HCT116 (cell line): ENCODE measurements around the gene TRRAP. TPM values are rescaled to one million over a fixed set of nuclear protein-coding genes. Genes with fewer than 3 reads are reported as not detected.

Experiments used
- ATAC-seq: fragments of 200-7000 bp; cut with Tn5 transposase; 2 replicates; pipeline ENCODE4 v1.9.1; 2020; ENCODE audit warnings: mild to moderate bottlenecking, moderate library complexity
- BruUV-seq: library from RNA; stranded (reverse); fragments of 400-500 nt; replicated peaks from 2 replicates; lab custom pipeline; 2021; lab: Mats Ljungman, UMichigan
- CTCF ChIA-PET: fragments of 300-600 bp; sonication (Branson Sonifier 250); formaldehyde crosslinking; loops from one replicate; lab custom pipeline; 2021; ENCODE audit warnings: antibody characterized with exemption; lab: Charles Lee
- POLR2A ChIA-PET: fragments of 300-600, 350-600 bp; sonication (Branson Sonifier 250); formaldehyde crosslinking; loops from one replicate; lab custom pipeline; 2021; ENCODE audit warnings: antibody characterized with exemption; lab: Charles Lee
- RAD21 ChIA-PET, 2 experiments: fragments of 300-600 bp; sonication (Branson Sonifier 250); formaldehyde crosslinking; loops; one replicate each; lab custom pipeline; 2023; ENCODE audit warnings: low total read pairs in 2 of 2; ENCODE audit not compliant: uncharacterized antibody in 2 of 2, unreplicated experiment in 2 of 2, low non-redundant PET in 1 of 2; lab: Charles Lee
- DNase-seq: peaks from one replicate; pipeline ENCODE4 v3.0.0-alpha.2; 2010; ENCODE audit warnings: low read depth, low spot score
- H2AFZ ChIP-seq: fragments of 200-600 bp; shearing (Covaris generic), sonication (generic); 2 replicates; pipeline ENCODE4 v1.6.1; 2017; ENCODE audit warnings: low read depth, mixed run types, mixed read lengths, antibody characterized with exemption, low read length; ENCODE audit not compliant: poor library complexity, severe bottlenecking
- H3K27ac ChIP-seq: 2 replicates; pipeline ENCODE4 v1.5.1; 2012; ENCODE audit warnings: low read depth, low read length
- H3K27me3 ChIP-seq: fragments of 200-600 bp; sonication (generic); 2 replicates; pipeline ENCODE4 v1.6.1; 2016; ENCODE audit warnings: mixed run types, low read length, mixed read lengths; ENCODE audit not compliant: insufficient read depth
- H3K36me3 ChIP-seq, 2 experiments: fragments of 200-500 bp in 1 of 2; fragments of 200-600 bp in 1 of 2; sonication (Bioruptor generic) in 1 of 2; sonication (generic) in 1 of 2; 2 replicates each; pipeline versions ENCODE4 v1.5.1 to v1.6.1; 2014 to 2016; ENCODE audit warnings: low read length in 2 of 2, inconsistent platforms in 1 of 2, mixed read lengths in 1 of 2, mixed run types in 1 of 2; ENCODE audit not compliant: insufficient read depth in 2 of 2, control insufficient read depth in 1 of 2
- H3K4me1 ChIP-seq, 2 experiments: fragments of 200-600 bp in 1 of 2; sonication (generic) in 1 of 2; 2 replicates each; pipeline versions ENCODE4 v1.5.1 to v1.6.1; 2012 to 2017; ENCODE audit warnings: low read length in 2 of 2, inconsistent platforms in 1 of 2, mild to moderate bottlenecking in 1 of 2, mixed read lengths in 1 of 2, mixed run types in 1 of 2, moderate library complexity in 1 of 2; ENCODE audit not compliant: insufficient read depth in 2 of 2, control insufficient read depth in 1 of 2
- H3K4me2 ChIP-seq: fragments of 200-600 bp; sonication (generic); 2 replicates; pipeline ENCODE4 v1.6.1; 2017; ENCODE audit warnings: mixed run types, low read length, mixed read lengths
- H3K4me3 ChIP-seq, 2 experiments: fragments of 200-600 bp in 1 of 2; sonication (generic) in 1 of 2; replicated peaks in 1 of 2; 2 replicates each; pipeline ENCODE4 v1.5.1; 2011 to 2016; ENCODE audit warnings: low read length in 2 of 2, control low read depth in 1 of 2, low read depth in 1 of 2, mild to moderate bottlenecking in 1 of 2, mixed read lengths in 1 of 2, mixed run types in 1 of 2
- H3K79me2 ChIP-seq: fragments of 200-600 bp; sonication (generic); 2 replicates; pipeline ENCODE4 v1.6.1; 2017; ENCODE audit warnings: mild to moderate bottlenecking, mixed run types, low read length, moderate library complexity, mixed read lengths; ENCODE audit not compliant: insufficient read depth
- H3K9ac ChIP-seq: fragments of 200-600 bp; sonication (generic); 2 replicates; pipeline ENCODE4 v1.6.1; 2016; ENCODE audit warnings: low read length, mixed read lengths
- H3K9me2 ChIP-seq: fragments of 200-600 bp; sonication (generic), shearing (Covaris generic); 2 replicates; pipeline ENCODE4 v1.6.1; 2017; ENCODE audit warnings: mixed run types, mild to moderate bottlenecking, moderate library complexity; ENCODE audit not compliant: insufficient read depth
- H3K9me3 ChIP-seq, 2 experiments: fragments of 200-500 bp in 1 of 2; fragments of 200-600 bp in 1 of 2; sonication (Bioruptor generic) in 1 of 2; sonication (generic) in 1 of 2; 2 replicates each; pipeline ENCODE4 v1.6.1; 2014 to 2017; ENCODE audit warnings: low read length in 2 of 2, mixed read lengths in 2 of 2, inconsistent platforms in 1 of 2, low read depth in 1 of 2, mild to moderate bottlenecking in 1 of 2, mixed run types in 1 of 2, moderate library complexity in 1 of 2; ENCODE audit not compliant: control insufficient read depth in 1 of 2, insufficient read depth in 1 of 2
- H4K20me1 ChIP-seq: fragments of 200-600 bp; sonication (generic), shearing (Covaris generic); 2 replicates; pipeline ENCODE4 v1.6.1; 2017; ENCODE audit warnings: mixed run types, mild to moderate bottlenecking, moderate library complexity; ENCODE audit not compliant: insufficient read depth
- EGR1 ChIP-seq: IDR thresholded peaks from 2 replicates; pipeline ENCODE4 v1.6.1; 2012; ENCODE audit warnings: low read depth
- EZH2 ChIP-seq: fragments of 200-600 bp; sonication (generic); IDR thresholded peaks from 2 replicates; pipeline ENCODE4 v1.6.1; 2017; ENCODE audit warnings: antibody characterized with exemption, mixed run types
- POLR2AphosphoS5 ChIP-seq: IDR thresholded peaks from 2 replicates; pipeline ENCODE4 v1.6.1; 2011; ENCODE audit warnings: mild to moderate bottlenecking, low read depth, low read length, moderate library complexity
- REST ChIP-seq: IDR thresholded peaks from 2 replicates; pipeline ENCODE4 v1.6.1; 2012; ENCODE audit warnings: low read depth
- SRF ChIP-seq: IDR thresholded peaks from 2 replicates; pipeline ENCODE4 v1.6.1; 2012; ENCODE audit warnings: low read depth
- TCF7L2 ChIP-seq: IDR thresholded peaks from 2 replicates; pipeline ENCODE4 v1.7.0; 2011; ENCODE audit warnings: borderline replicate concordance, inconsistent platforms; ENCODE audit not compliant: insufficient read depth, insufficient read length; ENCODE audit errors: extremely low read depth
- ZBTB33 ChIP-seq: IDR thresholded peaks from 2 replicates; pipeline ENCODE4 v1.6.1; 2011; ENCODE audit warnings: mild to moderate bottlenecking, low read length, moderate library complexity; ENCODE audit not compliant: insufficient replicate concordance; ENCODE audit errors: extremely low read depth
- ZNF274 ChIP-seq: fragments of 200-500 bp; sonication (Bioruptor generic); IDR thresholded peaks from 2 replicates; pipeline ENCODE4 v1.6.1; 2014; ENCODE audit warnings: mild to moderate bottlenecking, low read depth, low read length, inconsistent platforms
- intact Hi-C: fragments of 100-400 bp; cut with micrococcal nuclease; formaldehyde crosslinking; loops from 2 replicates; pipeline ENCODE4 v1.10.0; 2022
- total RNA-seq: library from RNA; stranded (reverse); gene quantifications from one replicate; pipeline ENCODE4 v1.2.1, GENCODE V29; 2021; ENCODE audit not compliant: unreplicated experiment

The TRRAP gene
- total RNA-seq, 1 experiment from 2014 or later: 44.5 TPM

GRCh38 chr7:98963305-98963704, 85.0 kb downstream of the TRRAP start:
- Histone ChIP-seq H3K27ac (no peak overlapping the region), H4K20me1 (peaks cover 3% of the 10 kb centered on the region; the same call in 1 of the 2 replicates)
- no peak for TF ChIP-seq POLR2AphosphoS5
- no peak for TF ChIP-seq EGR1
- TF ChIP-seq REST: no peak
- TF ChIP-seq, all 23 proteins: peak for 0
- peaks cover 45 to 60% of the 10 kb centered on the region in 2 experiments; a peak in 3 of 4 replicates for H3K36me3 ChIP-seq
- no peaks in the 10 kb centered on the region for H3K79me2 ChIP-seq
- H3K9me2 ChIP-seq: no peaks in the 10 kb centered on the region
- POLR2A ChIA-PET: no interaction called here
- CTCF ChIA-PET: no interaction called here
- RAD21 ChIA-PET: no interaction called here
- ATAC-seq (no peak), DNase-seq (no peak)
- no peaks in the 10 kb centered on the region for H3K27me3 ChIP-seq
- intact Hi-C loops: no loop called here
- no peaks in the 10 kb centered on the region for H3K9me3 ChIP-seq
- H2AFZ ChIP-seq: no peak overlapping the region
- H3K4me1 ChIP-seq: no peaks in the 10 kb centered on the region
- H3K9ac ChIP-seq: no peak overlapping the region
- no peak overlapping the region for H3K4me3 ChIP-seq
- no peak overlapping the region for H3K4me2 ChIP-seq
- BruUV-seq: no TSS peak

GRCh38 chr7:98964596-98964995, 86.3 kb downstream of the TRRAP start:
- H2AFZ ChIP-seq: no peak overlapping the region
- no peak for ATAC-seq
- H3K9me3 ChIP-seq: no peaks in the 10 kb centered on the region
- peaks cover 50 to 52% of the 10 kb centered on the region in 2 experiments; a peak in 3 of 4 replicates for H3K36me3 ChIP-seq
- H3K27ac ChIP-seq: no peak overlapping the region
- intact Hi-C loops: no loop called here
- CTCF ChIA-PET: no interaction called here
- H3K79me2 ChIP-seq: no peaks in the 10 kb centered on the region
- POLR2A ChIA-PET: no interaction called here
- RAD21 ChIA-PET: no interaction called here
- H3K27me3 ChIP-seq: no peaks in the 10 kb centered on the region
- TF ChIP-seq TCF7L2: no peak
- no peak for TF ChIP-seq EZH2
- no peak for TF ChIP-seq SRF
- TF ChIP-seq ZNF274: no peak
- no peak for TF ChIP-seq ZBTB33
- H4K20me1 ChIP-seq: peaks cover 3% of the 10 kb centered on the region; the same call in 1 of the 2 replicates
- no peak for DNase-seq
- no TSS peak for BruUV-seq
- no peaks in the 10 kb centered on the region for H3K4me1 ChIP-seq
- no peak overlapping the region for H3K4me2 ChIP-seq
- no peak overlapping the region for H3K9ac ChIP-seq
- no peaks in the 10 kb centered on the region for H3K9me2 ChIP-seq
- H3K4me3 ChIP-seq: no peak overlapping the region
